GM23248 (cell line): Measurements from ENCODE around the gene SPSB3. TPM values are rescaled to one million over a fixed set of nuclear protein-coding genes. Genes with fewer than 3 reads are reported as not detected.

ENCODE experiments used
- DNase-seq: peaks from one replicate; pipeline ENCODE4 v3.0.0-alpha.2; 2015
- H2AFZ ChIP-seq: fragments of 200-600 bp; sonication (generic); 2 replicates; pipeline ENCODE4 v1.6.1; 2016; ENCODE audit warnings: antibody characterized with exemption
- H3F3A ChIP-seq: fragments of 200-600 bp; sonication (generic); 2 replicates; pipeline ENCODE4 v1.6.1; 2016; ENCODE audit warnings: mild to moderate bottlenecking, antibody characterized with exemption, mixed run types; ENCODE audit not compliant: insufficient read depth
- H3K27ac ChIP-seq: fragments of 200-600 bp; sonication (generic); 2 replicates; pipeline ENCODE4 v1.5.1; 2016; ENCODE audit warnings: mild to moderate bottlenecking
- H3K27me3 ChIP-seq: fragments of 200-600 bp; sonication (generic); replicated peaks from 2 replicates; pipeline ENCODE4 v1.6.1; 2016; ENCODE audit warnings: mild to moderate bottlenecking; ENCODE audit not compliant: insufficient read depth
- H3K36me3 ChIP-seq: fragments of 200-600 bp; sonication (generic); 2 replicates; pipeline ENCODE4 v1.6.1; 2016; ENCODE audit warnings: low read depth, mild to moderate bottlenecking
- H3K4me1 ChIP-seq: fragments of 200-600 bp; sonication (generic); 2 replicates; pipeline ENCODE4 v1.6.1; 2016; ENCODE audit warnings: mild to moderate bottlenecking; ENCODE audit not compliant: insufficient read depth
- H3K4me2 ChIP-seq: fragments of 200-600 bp; sonication (generic); one replicate; pipeline ENCODE4 v1.6.1; 2016; ENCODE audit warnings: mild to moderate bottlenecking; ENCODE audit not compliant: unreplicated experiment
- H3K4me3 ChIP-seq: fragments of 200-600 bp; sonication (generic); 2 replicates; pipeline ENCODE4 v1.5.1; 2016; ENCODE audit warnings: mild to moderate bottlenecking
- H3K79me2 ChIP-seq: fragments of 200-600 bp; sonication (generic); 2 replicates; pipeline ENCODE4 v1.6.1; 2016; ENCODE audit warnings: mild to moderate bottlenecking; ENCODE audit not compliant: insufficient read depth
- H3K9ac ChIP-seq: fragments of 200-600 bp; sonication (generic); 2 replicates; pipeline ENCODE4 v1.6.1; 2016; ENCODE audit warnings: mild to moderate bottlenecking
- H3K9me2 ChIP-seq: fragments of 200-600 bp; sonication (generic); 2 replicates; pipeline ENCODE4 v1.6.1; 2016; ENCODE audit warnings: mixed run types, mild to moderate bottlenecking, moderate library complexity; ENCODE audit not compliant: insufficient read depth
- H3K9me3 ChIP-seq: fragments of 200-600 bp; sonication (generic); one replicate; pipeline ENCODE4 v1.6.1; 2017; ENCODE audit warnings: low read depth
- H4K20me1 ChIP-seq: fragments of 200-600 bp; sonication (generic); 2 replicates; pipeline ENCODE4 v1.6.0; 2016; ENCODE audit not compliant: insufficient read depth
- EZH2 ChIP-seq: fragments of 200-600 bp; sonication (generic); IDR thresholded peaks from 2 replicates; pipeline ENCODE4 v1.6.1; 2018; ENCODE audit warnings: antibody characterized with exemption, mild to moderate bottlenecking; ENCODE audit not compliant: insufficient read depth, poor library complexity, severe bottlenecking
- EZH2phosphoT487 ChIP-seq: fragments of 200-600 bp; sonication (generic); IDR thresholded peaks from 2 replicates; pipeline ENCODE4 v1.6.1; 2018; ENCODE audit warnings: antibody characterized with exemption, moderate library complexity, mild to moderate bottlenecking, low read depth; ENCODE audit not compliant: insufficient read depth
- WGBS, 2 experiments: methylation state at CpG; one replicate each; pipeline ENCODE4 v1.1.6; 2015 to 2017; ENCODE audit warnings: low lambda C conversion rate in 2 of 2, low coverage in 1 of 2; ENCODE audit errors: missing lambda C conversion rate in 2 of 2; 5-methylcytosine and 5-hydroxymethylcytosine counted together
- in situ Hi-C: fragments of 300-500 bp; cut with MboI; formaldehyde crosslinking; loops from 2 replicates; pipeline ENCODE4 v1.15.0; 2020
- polyA plus RNA-seq: library from polyadenylated mRNA; unstranded; fragments of >200 nt; fragmentation: Nextera tagmentation; extraction: Ambion mirVana; gene quantifications from 2 replicates; pipeline ENCODE4 v1.2.1, GENCODE V29; 2016
- total RNA-seq: library from RNA; depleted of rRNA; stranded (reverse); fragments of >200 nt; shearing (Covaris generic); gene quantifications from 2 replicates; pipeline ENCODE4 v1.2.3, GENCODE V29; 2014

The SPSB3 gene
- total and polyA plus RNA-seq, 2 experiments from 2014 or later, result 35.3 to 35.6 TPM

GRCh38 chr16:1765826-1766225, 16.5 kb downstream of the SPSB3 start:
- Histone ChIP-seq H2AFZ (no peak overlapping the region), H3K27ac (no peak overlapping the region), H4K20me1 (no peaks in the 10 kb centered on the region), H3K4me1 (peaks cover 4% of the 10 kb centered on the region; the same call in 1 of the 2 replicates), H3K79me2 (no peaks in the 10 kb centered on the region), H3F3A (peaks cover 7% of the 10 kb centered on the region; the same call in 1 of the 2 replicates), H3K9ac (no peak overlapping the region), H3K9me3 (no peaks in the 10 kb centered on the region), H3K4me2 (no peak overlapping the region), H3K36me3 (no peaks in the 10 kb centered on the region), H3K27me3 (no peaks in the 10 kb centered on the region), H3K4me3 (no peak overlapping the region), H3K9me2 (no peaks in the 10 kb centered on the region)
- WGBS, 2 experiments, result 94 to 95% methylated on average over 22 of the region's 22 CpGs
- no peak for DNase-seq
- in situ Hi-C loops, result no loop called here
- no peak for TF ChIP-seq EZH2phosphoT487
- TF ChIP-seq EZH2, result no peak

- no peaks in the 10 kb centered on the region for H3K27me3 ChIP-seq
- in situ Hi-C loops, result no loop called here
- no peaks in the 10 kb centered on the region for H3K79me2 ChIP-seq
- H3K27ac ChIP-seq, result no peak overlapping the region
- H3K4me1 ChIP-seq, result no peaks in the 10 kb centered on the region
- TF ChIP-seq EZH2 (no peak), EZH2phosphoT487 (no peak)
- H3K4me3 ChIP-seq, result no peak overlapping the region
- no peak overlapping the region for H3K9ac ChIP-seq
- no peak for DNase-seq
- H3F3A ChIP-seq, result peaks cover 3% of the 10 kb centered on the region; the same call in 1 of the 2 replicates
- H2AFZ ChIP-seq, result no peak overlapping the region
- H3K36me3 ChIP-seq, result no peaks in the 10 kb centered on the region
- H3K9me2 ChIP-seq, result no peaks in the 10 kb centered on the region
- no peaks in the 10 kb centered on the region for H4K20me1 ChIP-seq
- H3K9me3 ChIP-seq, result no peaks in the 10 kb centered on the region
- WGBS, 2 experiments, result 90 to 92% methylated on average over 19 to 20 of the region's 21 CpGs
- H3K4me2 ChIP-seq, result no peak overlapping the region
Measured at GRCh38 chr16:1764971-1765370, 17.4 kb downstream of the SPSB3 start.

- no peaks in the 10 kb centered on the region for H3F3A ChIP-seq
- no peak overlapping the region for H3K9ac ChIP-seq
- no peaks in the 10 kb centered on the region for H3K9me3 ChIP-seq
- no peaks in the 10 kb centered on the region for H3K36me3 ChIP-seq
- H3K79me2 ChIP-seq, result no peaks in the 10 kb centered on the region
- H3K4me2 ChIP-seq, result no peak overlapping the region
- no peaks in the 10 kb centered on the region for H3K4me1 ChIP-seq
- H3K9me2 ChIP-seq, result no peaks in the 10 kb centered on the region
- H3K27ac ChIP-seq, result no peak overlapping the region
- no peak for DNase-seq
- H2AFZ ChIP-seq, result no peak overlapping the region
- TF ChIP-seq EZH2phosphoT487 (no peak), EZH2 (no peak)
- no peak overlapping the region for H3K4me3 ChIP-seq
- WGBS, 2 experiments, result 87 to 91% methylated on average over 31 to 81 of the region's 81 CpGs
- in situ Hi-C loops, result no loop called here
- no peaks in the 10 kb centered on the region for H3K27me3 ChIP-seq
- no peaks in the 10 kb centered on the region for H4K20me1 ChIP-seq
Measured at GRCh38 chr16:1763521-1764511, 18.6 kb downstream of the SPSB3 start.

- 90 to 94% methylated on average over 18 to 22 of the region's 24 CpGs for WGBS, 2 experiments
- Histone ChIP-seq H3K27me3 (no peaks in the 10 kb centered on the region), H3K9me2 (no peaks in the 10 kb centered on the region), H3K79me2 (no peaks in the 10 kb centered on the region), H3K27ac (no peak overlapping the region), H3K36me3 (no peaks in the 10 kb centered on the region), H3K9me3 (no peaks in the 10 kb centered on the region), H2AFZ (no peak overlapping the region), H3K4me1 (no peaks in the 10 kb centered on the region), H3F3A (no peaks in the 10 kb centered on the region), H3K9ac (no peak overlapping the region), H3K4me3 (no peak overlapping the region), H3K4me2 (no peak overlapping the region), H4K20me1 (no peaks in the 10 kb centered on the region)
- no peak for DNase-seq
- in situ Hi-C loops, result no loop called here
- no peak for TF ChIP-seq EZH2phosphoT487
- TF ChIP-seq EZH2, result no peak
Measured at GRCh38 chr16:1762879-1763520, 19.4 kb downstream of the SPSB3 start.
